Osteoblast (primary cell): ENCODE results near the gene SORBS2. TPM values are rescaled to one million over a fixed set of nuclear protein-coding genes. Genes with fewer than 3 reads are reported as not detected.

Experiments used
- DNase-seq: peaks from one replicate; pipeline ENCODE4 v3.0.0; 2011; ENCODE audit warnings: low spot score, mixed read lengths; ENCODE audit not compliant: insufficient read length; ENCODE audit errors: missing footprints
- H2AFZ ChIP-seq: 2 replicates; pipeline ENCODE4 v1.6.0; 2011; ENCODE audit warnings: mild to moderate bottlenecking, low read length
- H3K27ac ChIP-seq: 2 replicates; pipeline ENCODE4 v1.5.1; 2011; ENCODE audit warnings: mild to moderate bottlenecking, low read depth, low read length, moderate library complexity
- H3K27me3 ChIP-seq: 2 replicates; pipeline ENCODE4 v1.6.0; 2012; ENCODE audit warnings: mild to moderate bottlenecking, control low read depth, inconsistent platforms, low read length, moderate library complexity; ENCODE audit not compliant: insufficient read depth
- H3K36me3 ChIP-seq: 2 replicates; pipeline ENCODE4 v1.5.1; 2011; ENCODE audit warnings: mild to moderate bottlenecking, low read length, control low read depth, moderate library complexity; ENCODE audit not compliant: insufficient read depth
- H3K4me1 ChIP-seq: 2 replicates; pipeline ENCODE4 v1.5.1; 2011; ENCODE audit warnings: mild to moderate bottlenecking, low read length, control low read depth, moderate library complexity; ENCODE audit not compliant: insufficient read depth
- H3K4me2 ChIP-seq: 2 replicates; pipeline ENCODE4 v1.6.0; 2011; ENCODE audit warnings: mild to moderate bottlenecking, low read length; ENCODE audit not compliant: insufficient read depth
- H3K4me3 ChIP-seq: fragments of 200-600 bp; sonication (generic); 3 replicates; pipeline ENCODE4 v1.5.1; 2012; ENCODE audit warnings: mild to moderate bottlenecking, low read length, inconsistent platforms; ENCODE audit not compliant: insufficient read depth
- H3K79me2 ChIP-seq: 2 replicates; pipeline ENCODE4 v1.6.0; 2012; ENCODE audit warnings: mild to moderate bottlenecking, low read length, control low read depth, inconsistent platforms; ENCODE audit not compliant: insufficient read depth
- H3K9me3 ChIP-seq: 2 replicates; pipeline ENCODE4 v1.5.1; 2011; ENCODE audit warnings: low read depth, low read length, control low read depth
- H4K20me1 ChIP-seq: 2 replicates; pipeline ENCODE4 v1.6.0; 2012; ENCODE audit warnings: mild to moderate bottlenecking, low read length, control low read depth; ENCODE audit not compliant: insufficient read depth
- CTCF ChIP-seq: IDR thresholded peaks from 2 replicates; pipeline ENCODE4 v1.5.1; 2011; ENCODE audit warnings: mild to moderate bottlenecking, low read depth, low read length, moderate library complexity; ENCODE audit errors: extremely low read depth
- total RNA-seq: library from RNA; depleted of rRNA; stranded (reverse); fragments of >200 nt; gene quantifications from 2 replicates; pipeline ENCODE4 v1.2.3, GENCODE V29; 2012

Gene SORBS2
- total RNA-seq, 1 donor, result 85.0 TPM

GRCh38 chr4:185597532-185598188 is 214.3 kb downstream of the SORBS2 start:
- no peaks in the 10 kb centered on the region for H4K20me1 ChIP-seq
- H3K27me3 ChIP-seq, result no peaks in the 10 kb centered on the region
- no peak for DNase-seq
- no peaks in the 10 kb centered on the region for H3K9me3 ChIP-seq
- no peaks in the 10 kb centered on the region for H3K36me3 ChIP-seq
- peak overlapping the region; percentile 44 for H3K4me2 ChIP-seq
- no peak overlapping the region for H3K4me3 ChIP-seq
- peak; percentile 100 for TF ChIP-seq CTCF
- no peak overlapping the region for H3K27ac ChIP-seq
- H3K4me1 ChIP-seq, result peaks cover 5% of the 10 kb centered on the region
- H3K79me2 ChIP-seq, result no peaks in the 10 kb centered on the region
- peak overlapping the region; percentile 13 for H2AFZ ChIP-seq

- Histone ChIP-seq H4K20me1 (no peaks in the 10 kb centered on the region), H3K36me3 (peaks cover 2% of the 10 kb centered on the region), H3K27ac (no peak overlapping the region), H3K4me3 (no peak overlapping the region), H3K4me1 (peaks cover 9% of the 10 kb centered on the region), H2AFZ (no peak overlapping the region), H3K27me3 (no peaks in the 10 kb centered on the region), H3K4me2 (no peak overlapping the region), H3K9me3 (no peaks in the 10 kb centered on the region), H3K79me2 (no peaks in the 10 kb centered on the region)
- DNase-seq, result no peak
- no peak for TF ChIP-seq CTCF
Measured at GRCh38 chr4:185592845-185593488, 219.0 kb downstream of the SORBS2 start.

- Histone ChIP-seq H3K4me3 (no peak overlapping the region), H3K9me3 (no peaks in the 10 kb centered on the region), H3K27ac (no peak overlapping the region), H3K27me3 (no peaks in the 10 kb centered on the region), H4K20me1 (no peaks in the 10 kb centered on the region), H3K4me1 (peaks cover 8% of the 10 kb centered on the region), H3K36me3 (peaks cover 2% of the 10 kb centered on the region), H3K79me2 (no peaks in the 10 kb centered on the region), H2AFZ (no peak overlapping the region), H3K4me2 (no peak overlapping the region)
- no peak for TF ChIP-seq CTCF
- DNase-seq, result no peak
Measured at GRCh38 chr4:185592438-185592837, 219.6 kb downstream of the SORBS2 start.

- Histone ChIP-seq H3K27ac (no peak overlapping the region), H3K4me1 (peaks cover 6% of the 10 kb centered on the region), H3K36me3 (peaks cover 2% of the 10 kb centered on the region), H3K9me3 (no peaks in the 10 kb centered on the region), H4K20me1 (no peaks in the 10 kb centered on the region), H2AFZ (no peak overlapping the region), H3K79me2 (no peaks in the 10 kb centered on the region), H3K4me2 (no peak overlapping the region), H3K4me3 (no peak overlapping the region), H3K27me3 (no peaks in the 10 kb centered on the region)
- TF ChIP-seq CTCF, result no peak
- DNase-seq, result no peak
Measured at GRCh38 chr4:185591679-185592141, 220.3 kb downstream of the SORBS2 start.
